ENCODE measurements around the gene CWF19L2. TPM values are rescaled to one million over a fixed set of nuclear protein-coding genes. Genes with fewer than 3 reads are reported as not detected.

The CWF19L2 gene
- total and polyA plus RNA-seq, 2 experiments from 2014 or later, result 4.5 to 9.2 TPM

DNA sequence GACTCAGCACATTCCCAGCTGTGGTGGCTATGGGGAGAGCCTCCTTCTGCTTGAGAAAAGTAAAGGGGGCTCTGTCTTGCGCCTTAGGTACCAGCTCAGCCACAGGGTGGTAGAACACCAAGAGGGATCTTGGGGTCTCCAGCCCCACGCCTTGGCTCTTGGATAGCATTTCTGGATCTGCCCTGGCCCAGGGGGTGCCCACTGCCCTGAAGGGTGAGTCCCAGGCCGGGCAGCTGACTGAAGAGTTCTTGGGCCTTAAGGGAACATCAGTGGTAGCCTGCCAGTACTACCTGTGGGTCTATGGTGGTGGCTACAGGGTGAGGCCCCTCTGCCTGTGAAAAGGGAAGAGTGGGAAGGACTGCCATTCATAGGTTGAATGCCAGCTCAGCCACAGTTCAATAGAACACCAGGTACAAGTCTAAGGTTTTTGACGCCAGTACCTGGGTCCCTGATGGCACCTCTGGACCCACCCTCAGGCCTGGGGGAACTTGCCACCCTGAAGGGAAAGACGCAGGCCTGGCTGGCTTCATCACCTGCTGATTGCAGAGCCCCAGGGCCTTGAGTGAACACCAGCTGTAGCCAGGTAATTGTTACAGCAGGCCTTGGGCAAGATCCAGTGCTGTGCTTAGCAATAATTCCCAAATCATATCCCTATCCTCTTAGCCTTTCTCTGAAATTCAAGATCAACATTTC is 3.9 kb downstream of the CWF19L2 start:
- peaks cover 8% of the 10 kb centered on the region for H3K4me1 ChIP-seq (ENCODE audit: low read depth)
- no peaks in the 10 kb centered on the region for H3K27me3 ChIP-seq
- H3K9me3 ChIP-seq (ENCODE audit: low read depth), result no peaks in the 10 kb centered on the region
- no peak overlapping the region for H3K27ac ChIP-seq
- no peak for DNase-seq (ENCODE audit: low read depth in 1 of 2, low spot score in 1 of 2)
- no peak for TF ChIP-seq CTCF (IDR thresholded peaks at IDR 0.05; ENCODE audit: low read depth, low read length)
- H3K36me3 ChIP-seq, result peaks cover 3% of the 10 kb centered on the region
- no peak overlapping the region for H3K4me3 ChIP-seq

GRCh38 chr11:107446822-107447431 is 10.7 kb downstream of the CWF19L2 start:
- Histone ChIP-seq H3K4me1 (ENCODE audit: low read depth) (no peaks in the 10 kb centered on the region), H3K4me3 (no peak overlapping the region), H3K36me3 (peaks cover 2% of the 10 kb centered on the region), H3K27ac (no peak overlapping the region), H3K9me3 (ENCODE audit: low read depth) (no peaks in the 10 kb centered on the region), H3K27me3 (no peaks in the 10 kb centered on the region)
- no peak for TF ChIP-seq CTCF (IDR thresholded peaks at IDR 0.05; ENCODE audit: low read depth, low read length)
- no peak for DNase-seq (ENCODE audit: low read depth in 1 of 2, low spot score in 1 of 2)

- no peak for DNase-seq (ENCODE audit: low read depth in 1 of 2, low spot score in 1 of 2)
- H3K36me3 ChIP-seq, result peaks cover 22% of the 10 kb centered on the region
- H3K27ac ChIP-seq, result no peak overlapping the region
- TF ChIP-seq CTCF (IDR thresholded peaks at IDR 0.05; ENCODE audit: low read depth, low read length), result no peak
- no peak overlapping the region for H3K4me3 ChIP-seq
- H3K4me1 ChIP-seq (ENCODE audit: low read depth), result no peaks in the 10 kb centered on the region
- no peaks in the 10 kb centered on the region for H3K27me3 ChIP-seq
- H3K9me3 ChIP-seq (ENCODE audit: low read depth), result no peaks in the 10 kb centered on the region
Observed at GRCh38 chr11:107442715-107443215, 14.9 kb downstream of the CWF19L2 start.

DNA sequence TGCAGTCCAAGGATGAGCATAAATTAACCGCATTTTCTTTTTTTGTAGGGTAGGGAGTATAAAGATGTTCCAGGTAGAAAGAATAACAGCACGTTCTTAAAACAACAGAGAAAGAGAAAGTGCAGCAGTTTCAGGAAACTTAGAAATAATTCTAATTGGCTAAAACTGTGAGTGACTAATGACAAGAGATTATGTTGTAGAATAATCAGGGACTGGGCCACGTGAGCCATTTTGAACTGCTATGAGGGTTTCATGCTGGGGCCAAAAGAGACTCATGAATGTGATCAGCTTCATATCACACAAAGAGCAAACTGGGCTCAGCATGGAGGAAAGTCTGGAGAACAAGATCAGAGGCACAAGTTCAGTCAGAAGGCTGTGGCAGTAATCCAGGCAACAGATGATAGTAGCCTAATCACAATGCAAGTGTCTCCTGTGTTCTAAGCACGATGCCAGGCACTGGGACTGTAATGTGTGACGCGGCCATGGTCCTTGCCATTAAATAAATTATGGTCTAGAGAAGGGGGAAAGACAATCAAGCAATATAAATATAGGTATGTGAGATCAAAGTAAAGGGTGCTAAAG is 17.9 kb downstream of the CWF19L2 start:
- H3K36me3 ChIP-seq, result peaks cover 25% of the 10 kb centered on the region
- H3K4me1 ChIP-seq (ENCODE audit: low read depth), result no peaks in the 10 kb centered on the region
- H3K27ac ChIP-seq, result no peak overlapping the region
- no peaks in the 10 kb centered on the region for H3K9me3 ChIP-seq (ENCODE audit: low read depth)
- no peaks in the 10 kb centered on the region for H3K27me3 ChIP-seq
- TF ChIP-seq CTCF (IDR thresholded peaks at IDR 0.05; ENCODE audit: low read depth, low read length), result no peak
- no peak overlapping the region for H3K4me3 ChIP-seq
- DNase-seq (ENCODE audit: low read depth in 1 of 2, low spot score in 1 of 2), result no peak

DNA sequence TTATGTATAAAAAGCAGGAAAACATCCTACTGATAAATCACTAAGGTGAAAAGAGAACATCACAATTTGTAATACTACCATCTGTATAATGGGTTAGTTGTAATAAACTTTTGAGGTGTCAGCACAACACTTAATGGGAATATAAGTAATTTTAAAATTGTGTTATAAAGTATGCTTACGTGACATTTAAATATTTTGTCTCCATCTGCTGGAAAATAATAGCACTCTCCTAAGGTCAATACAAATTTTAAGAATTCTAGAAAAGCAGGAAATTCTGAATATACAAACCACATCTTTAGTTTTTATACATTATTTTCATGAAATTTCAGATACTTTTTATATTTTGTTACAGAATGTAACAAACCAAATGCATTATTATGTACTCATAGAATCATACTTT is 19.5 kb downstream of the CWF19L2 start:
- Histone ChIP-seq H3K4me1 (ENCODE audit: low read depth) (no peaks in the 10 kb centered on the region), H3K27me3 (no peaks in the 10 kb centered on the region), H3K4me3 (no peak overlapping the region), H3K27ac (no peak overlapping the region), H3K9me3 (ENCODE audit: low read depth) (no peaks in the 10 kb centered on the region), H3K36me3 (peaks cover 23% of the 10 kb centered on the region)
- TF ChIP-seq CTCF (IDR thresholded peaks at IDR 0.05; ENCODE audit: low read depth, low read length), result no peak
- DNase-seq (ENCODE audit: low read depth in 1 of 2, low spot score in 1 of 2), result no peak
